B cell (primary cell): Measurements from ENCODE around the gene CD34.

ENCODE experiments used
- CTCF ChIP-seq: fragments of 200-600 bp; IDR thresholded peaks from one replicate; pipeline ENCODE4 v1.8.0; 2022; ENCODE audit warnings: antibody characterized with exemption, mild to moderate bottlenecking
- EZH2 ChIP-seq: IDR thresholded peaks from 2 replicates; pipeline ENCODE4 v1.6.1; 2012; ENCODE audit warnings: borderline replicate concordance, low read depth, mild to moderate bottlenecking, moderate library complexity, low read length; ENCODE audit not compliant: insufficient read depth, poor library complexity, severe bottlenecking

DNA sequence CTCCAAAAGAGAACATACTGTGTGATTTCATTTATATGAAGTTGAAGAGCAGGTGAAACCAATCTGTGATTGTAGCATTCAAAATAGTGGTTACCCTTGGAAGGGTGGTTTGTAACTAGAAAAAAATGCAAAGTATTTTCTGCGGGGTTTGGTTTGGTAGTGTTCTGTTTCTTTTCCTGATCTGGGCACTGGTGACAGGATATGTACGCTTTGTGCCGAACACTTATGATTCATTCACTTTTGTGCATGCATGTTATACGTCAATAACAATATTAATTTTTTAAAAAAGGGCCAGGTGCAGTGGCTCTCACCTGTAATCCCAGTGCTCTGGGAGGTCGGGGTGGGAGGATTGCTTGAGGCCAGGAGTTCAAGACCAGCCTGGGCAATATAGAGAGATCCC is 63.8 kb downstream of the CD34 start:
- no peak for TF ChIP-seq CTCF
- no peak for TF ChIP-seq EZH2
